ENCODE data around the gene TUBB6. TPM values are rescaled to one million over a fixed set of nuclear protein-coding genes. Genes with fewer than 3 reads are reported as not detected.

The TUBB6 gene
- total RNA-seq, 3 donors from 2014 or later (not counting 1 experiment from before 2014, with no cell fraction given) = 0.97 to 3.2 (median 2.8) TPM

- H3K4me3 Mint-ChIP-seq = no peak overlapping the region
- DNase-seq (no peak), ATAC-seq (no peak)
- no peaks in the 10 kb centered on the region for H3K9me3 Mint-ChIP-seq
- Histone ChIP-seq H3K4me1 (ENCODE audit: control insufficient read depth, insufficient read depth, low read length) (no peaks in the 10 kb centered on the region), H3K36me3 (ENCODE audit: control insufficient read depth, insufficient read depth, low read length) (peaks cover 54% of the 10 kb centered on the region), H3K4me3 (ENCODE audit: low read length) (no peak overlapping the region), H3K9me3 (ENCODE audit: control insufficient read depth, insufficient read depth, low read length) (no peaks in the 10 kb centered on the region), H3K27me3 (ENCODE audit: control insufficient read depth, insufficient read depth, low read length) (no peaks in the 10 kb centered on the region), H3K27ac (ENCODE audit: low read length) (no peak overlapping the region)
- intact Hi-C loops (cut with micrococcal nuclease) = no loop called here
- 95% methylated on average over 13 of the region's 13 CpGs for WGBS (ENCODE audit: insufficient coverage)
- H3K36me3 Mint-ChIP-seq = peaks cover 41% of the 10 kb centered on the region
- H3K4me1 Mint-ChIP-seq = peaks cover 0 to 5% of the 10 kb centered on the region in 2 donors
- peak overlapping the region in 1 of 2 donors; percentile 4 for H3K27ac Mint-ChIP-seq
- no peaks in the 10 kb centered on the region for H3K27me3 Mint-ChIP-seq (ENCODE audit: low read depth in 2 of 2)
- TF ChIP-seq CTCF (IDR thresholded peaks at IDR 0.05) = no peak
Observed at GRCh38 chr18:12345491-12346239, 37.6 kb downstream of the TUBB6 start.

GRCh38 chr18:12346240-12346565, 38.2 kb downstream of the TUBB6 start:
- TF ChIP-seq CTCF (IDR thresholded peaks at IDR 0.05) = no peak
- Mint-ChIP-seq H3K4me3 (no peak overlapping the region), H3K36me3 (peaks cover 46% of the 10 kb centered on the region), H3K9me3 (no peaks in the 10 kb centered on the region), H3K4me1 (peaks cover 0 to 5% of the 10 kb centered on the region in 2 donors), H3K27me3 (ENCODE audit: low read depth in 2 of 2) (no peaks in the 10 kb centered on the region), H3K27ac (peak overlapping the region in 1 of 2 donors; percentile 4)
- Histone ChIP-seq H3K4me1 (ENCODE audit: control insufficient read depth, insufficient read depth, low read length) (no peaks in the 10 kb centered on the region), H3K9me3 (ENCODE audit: control insufficient read depth, insufficient read depth, low read length) (no peaks in the 10 kb centered on the region), H3K27me3 (ENCODE audit: control insufficient read depth, insufficient read depth, low read length) (no peaks in the 10 kb centered on the region), H3K27ac (ENCODE audit: low read length) (no peak overlapping the region), H3K4me3 (ENCODE audit: low read length) (no peak overlapping the region), H3K36me3 (ENCODE audit: control insufficient read depth, insufficient read depth, low read length) (peaks cover 58% of the 10 kb centered on the region)
- no peak for DNase-seq
- WGBS (ENCODE audit: insufficient coverage) = 94% methylated on average over 7 of the region's 7 CpGs
- ATAC-seq = no peak
- intact Hi-C loops (cut with micrococcal nuclease) = no loop called here

- 83% methylated on average over 2 of the region's 4 CpGs for WGBS (ENCODE audit: insufficient coverage)
- no peak for DNase-seq
- Mint-ChIP-seq H3K36me3 (peaks cover 39% of the 10 kb centered on the region), H3K27ac (no peak overlapping the region), H3K4me1 (peaks cover 0 to 5% of the 10 kb centered on the region in 2 donors), H3K27me3 (ENCODE audit: low read depth in 2 of 2) (no peaks in the 10 kb centered on the region), H3K9me3 (no peaks in the 10 kb centered on the region), H3K4me3 (no peak overlapping the region)
- intact Hi-C loops (cut with micrococcal nuclease) = no loop called here
- TF ChIP-seq CTCF (IDR thresholded peaks at IDR 0.05) = no peak
- Histone ChIP-seq H3K27me3 (ENCODE audit: control insufficient read depth, insufficient read depth, low read length) (no peaks in the 10 kb centered on the region), H3K9me3 (ENCODE audit: control insufficient read depth, insufficient read depth, low read length) (no peaks in the 10 kb centered on the region), H3K36me3 (ENCODE audit: control insufficient read depth, insufficient read depth, low read length) (peaks cover 64% of the 10 kb centered on the region), H3K27ac (ENCODE audit: low read length) (no peak overlapping the region), H3K4me3 (ENCODE audit: low read length) (no peak overlapping the region), H3K4me1 (ENCODE audit: control insufficient read depth, insufficient read depth, low read length) (no peaks in the 10 kb centered on the region)
- no peak for ATAC-seq
Observed at GRCh38 chr18:12347895-12348294, 39.9 kb downstream of the TUBB6 start.

GRCh38 chr18:12352188-12352587, 44.1 kb downstream of the TUBB6 start:
- Histone ChIP-seq H3K4me3 (ENCODE audit: low read length) (no peak overlapping the region), H3K4me1 (ENCODE audit: control insufficient read depth, insufficient read depth, low read length) (no peaks in the 10 kb centered on the region), H3K36me3 (ENCODE audit: control insufficient read depth, insufficient read depth, low read length) (peaks cover 53% of the 10 kb centered on the region), H3K9me3 (ENCODE audit: control insufficient read depth, insufficient read depth, low read length) (no peaks in the 10 kb centered on the region), H3K27ac (ENCODE audit: low read length) (no peak overlapping the region), H3K27me3 (ENCODE audit: control insufficient read depth, insufficient read depth, low read length) (no peaks in the 10 kb centered on the region)
- H3K36me3 Mint-ChIP-seq = peaks cover 21% of the 10 kb centered on the region
- no peaks in the 10 kb centered on the region for H3K9me3 Mint-ChIP-seq
- H3K27ac Mint-ChIP-seq = no peak overlapping the region
- no peak for TF ChIP-seq CTCF (IDR thresholded peaks at IDR 0.05)
- H3K27me3 Mint-ChIP-seq (ENCODE audit: low read depth in 2 of 2) = no peaks in the 10 kb centered on the region
- H3K4me3 Mint-ChIP-seq = no peak overlapping the region
- DNase-seq = no peak
- 100% methylated on average over 5 of the region's 5 CpGs for WGBS (ENCODE audit: insufficient coverage)
- no peak for ATAC-seq
- peaks cover 0 to 11% of the 10 kb centered on the region in 2 donors for H3K4me1 Mint-ChIP-seq
- intact Hi-C loops (cut with micrococcal nuclease) = no loop called here

Data from natural killer cell (primary cell).